Measurements from ENCODE around the gene TNS3.

- TF ChIP-seq EZH2 (IDR thresholded peaks at IDR 0.05; ENCODE audit: borderline replicate concordance, low read length) = no peak
- TF ChIP-seq, protein P1, sequence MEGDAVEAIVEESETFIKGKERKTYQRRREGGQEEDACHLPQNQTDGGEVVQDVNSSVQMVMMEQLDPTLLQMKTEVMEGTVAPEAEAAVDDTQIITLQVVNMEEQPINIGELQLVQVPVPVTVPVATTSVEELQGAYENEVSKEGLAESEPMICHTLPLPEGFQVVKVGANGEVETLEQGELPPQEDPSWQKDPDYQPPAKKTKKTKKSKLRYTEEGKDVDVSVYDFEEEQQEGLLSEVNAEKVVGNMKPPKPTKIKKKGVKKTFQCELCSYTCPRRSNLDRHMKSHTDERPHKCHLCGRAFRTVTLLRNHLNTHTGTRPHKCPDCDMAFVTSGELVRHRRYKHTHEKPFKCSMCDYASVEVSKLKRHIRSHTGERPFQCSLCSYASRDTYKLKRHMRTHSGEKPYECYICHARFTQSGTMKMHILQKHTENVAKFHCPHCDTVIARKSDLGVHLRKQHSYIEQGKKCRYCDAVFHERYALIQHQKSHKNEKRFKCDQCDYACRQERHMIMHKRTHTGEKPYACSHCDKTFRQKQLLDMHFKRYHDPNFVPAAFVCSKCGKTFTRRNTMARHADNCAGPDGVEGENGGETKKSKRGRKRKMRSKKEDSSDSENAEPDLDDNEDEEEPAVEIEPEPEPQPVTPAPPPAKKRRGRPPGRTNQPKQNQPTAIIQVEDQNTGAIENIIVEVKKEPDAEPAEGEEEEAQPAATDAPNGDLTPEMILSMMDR (conservative IDR thresholded peaks at IDR 0.05 in 1 of 2, IDR thresholded peaks at IDR 0.05 in 1 of 2; ENCODE audit: extremely low read depth in 1 of 2, insufficient read depth in 1 of 2, low read depth in 1 of 2, low read length in 2 of 2) = no peak
Observed at GRCh38 chr7:47466832-47467231, 115.1 kb downstream of the TNS3 start.
